HG03025 (cell line): Measurements from ENCODE around the gene RASSF1.

Experiments
- ATAC-seq: cut with Tn5 transposase; IDR thresholded peaks from one replicate; pipeline ENCODE4 v1.9.1; 2021; ENCODE audit warnings: mild to moderate bottlenecking, moderate library complexity; ENCODE audit not compliant: unreplicated experiment, low FRiP score

Gene RASSF1

GRCh38 chr3:50345586-50346234 is 5.1 kb upstream of the RASSF1 start, which contains the start of gene ZMYND10:
Gene ZMYND10, minus strand, starts transcription at chr3:50345732. Its CDS starts 153 bp downstream, at chr3:50345579.
- no peak for ATAC-seq

DNA sequence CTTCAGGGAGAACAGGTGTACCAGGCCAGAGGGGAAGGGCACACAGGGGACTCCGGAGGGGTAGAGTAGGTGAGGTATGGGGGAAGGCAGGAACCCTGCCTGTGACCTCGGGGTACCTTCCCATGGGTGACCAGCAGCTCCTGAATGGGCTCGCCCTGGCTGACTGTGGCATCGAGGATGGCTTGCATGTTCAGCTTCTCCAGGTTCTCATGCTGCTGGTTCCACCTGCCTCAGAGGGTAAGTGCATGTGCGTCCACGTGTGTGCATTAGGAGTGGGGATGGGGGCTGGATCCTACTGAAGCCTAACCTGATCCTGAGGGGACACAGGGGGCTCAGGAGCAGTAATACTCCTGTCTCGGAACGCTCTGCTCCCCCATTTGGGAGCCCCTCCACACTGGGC is 4.4 kb upstream of the RASSF1 start:
- ATAC-seq: no peak

GRCh38 chr3:50342813-50343633 is 2.4 kb upstream of the RASSF1 start:
- ATAC-seq: no peak

- ATAC-seq: no peak
Observed at GRCh38 chr3:50341996-50342650, 1.5 kb upstream of the RASSF1 start.

DNA sequence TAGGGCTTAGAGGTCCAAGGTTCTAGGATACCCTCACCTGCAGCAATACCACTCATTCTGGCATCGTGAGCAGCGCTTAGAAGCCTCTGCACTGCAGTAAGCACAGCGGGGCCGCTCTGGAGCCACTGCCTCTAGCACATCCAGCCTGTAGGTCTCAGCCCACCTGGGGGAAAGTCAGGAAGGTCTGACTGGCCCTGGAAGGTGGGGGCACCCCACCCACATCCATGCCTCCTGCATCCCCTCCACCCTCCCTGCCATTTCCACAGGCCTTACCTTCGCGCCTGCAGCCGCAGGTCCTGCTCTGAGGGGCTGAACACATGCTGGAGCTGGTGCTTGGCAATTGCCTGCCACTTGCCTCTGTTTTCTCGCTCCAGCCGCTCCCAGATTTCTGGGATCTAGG is 901 bp upstream of the RASSF1 start:
- no peak for ATAC-seq

GRCh38 chr3:50340147-50340447 is 539 bp downstream of the RASSF1 start:
- ATAC-seq: no peak

DNA sequence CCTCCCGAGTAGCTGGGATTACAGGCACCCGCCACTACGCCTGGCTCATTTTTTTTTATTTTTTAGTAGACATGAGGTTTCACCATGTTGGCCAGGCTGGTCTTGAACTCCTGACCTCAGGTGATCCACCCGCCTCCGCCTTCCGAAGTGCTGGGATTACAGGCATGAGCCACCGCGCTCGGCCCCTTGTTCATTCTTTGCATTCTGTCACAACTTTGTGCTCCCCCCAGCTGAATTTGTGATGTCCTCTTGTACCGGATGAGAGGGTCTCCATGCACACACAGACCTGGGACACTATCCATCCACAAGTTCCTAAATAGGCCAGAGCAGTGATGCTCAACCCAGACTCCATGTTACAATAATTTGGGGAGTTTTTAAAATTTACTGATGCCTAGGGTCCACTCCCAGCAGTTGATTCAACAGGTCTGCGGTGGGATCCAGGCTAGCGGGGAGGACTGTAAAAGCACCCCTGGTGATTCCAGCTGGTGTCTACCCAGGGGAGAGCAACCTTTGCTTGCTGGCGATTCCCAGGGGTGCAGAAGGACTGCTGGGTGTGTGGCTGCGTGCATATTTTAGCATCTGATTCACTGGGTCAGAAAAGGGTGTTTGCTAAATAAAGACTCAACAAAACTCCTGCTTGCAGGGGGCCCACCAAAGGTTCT is 1.0 kb downstream of the RASSF1 start:
- no peak for ATAC-seq

GRCh38 chr3:50338965-50339364 is 1.7 kb downstream of the RASSF1 start:
- ATAC-seq: no peak

DNA sequence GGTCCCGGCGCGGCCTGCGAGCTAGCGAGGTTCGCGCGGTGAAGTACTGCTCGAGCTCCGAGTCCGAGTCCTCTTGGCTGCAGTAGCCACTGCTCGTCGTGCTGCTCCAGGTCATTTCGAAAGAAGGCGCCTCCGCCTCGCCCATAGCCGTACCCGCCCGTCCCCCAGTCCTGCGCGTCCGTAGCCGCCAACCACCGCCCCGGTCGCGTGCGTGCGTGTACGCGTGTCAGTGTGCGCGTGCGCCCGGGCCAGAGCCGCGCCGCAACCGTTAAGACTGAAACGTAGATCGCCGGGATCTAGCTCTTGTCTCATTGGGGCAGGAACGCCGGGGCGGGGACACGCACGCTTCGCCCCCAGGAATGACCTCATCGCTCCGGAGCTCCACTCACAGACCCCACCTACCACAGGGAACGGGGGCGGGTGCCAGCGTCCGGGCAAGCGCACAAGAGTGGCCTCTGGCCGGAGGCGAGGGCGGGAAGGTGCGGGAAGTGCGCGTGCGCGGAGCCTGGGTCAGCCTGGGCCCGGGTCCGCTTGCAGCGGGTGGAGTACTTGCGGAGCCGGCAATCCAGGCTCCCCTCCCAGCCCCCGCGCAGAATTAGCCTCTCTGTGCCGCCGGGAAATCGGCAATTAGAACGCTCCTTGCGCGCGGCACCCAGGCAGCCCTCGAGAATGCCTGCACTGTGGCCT is 3.3 kb downstream of the RASSF1 start:
- ATAC-seq: peak; percentile 61

GRCh38 chr3:50336452-50337174 is 4.0 kb downstream of the RASSF1 start:
- ATAC-seq: peak; percentile 33

GRCh38 chr3:50334339-50335075 is 6.1 kb downstream of the RASSF1 start:
- no peak for ATAC-seq

DNA sequence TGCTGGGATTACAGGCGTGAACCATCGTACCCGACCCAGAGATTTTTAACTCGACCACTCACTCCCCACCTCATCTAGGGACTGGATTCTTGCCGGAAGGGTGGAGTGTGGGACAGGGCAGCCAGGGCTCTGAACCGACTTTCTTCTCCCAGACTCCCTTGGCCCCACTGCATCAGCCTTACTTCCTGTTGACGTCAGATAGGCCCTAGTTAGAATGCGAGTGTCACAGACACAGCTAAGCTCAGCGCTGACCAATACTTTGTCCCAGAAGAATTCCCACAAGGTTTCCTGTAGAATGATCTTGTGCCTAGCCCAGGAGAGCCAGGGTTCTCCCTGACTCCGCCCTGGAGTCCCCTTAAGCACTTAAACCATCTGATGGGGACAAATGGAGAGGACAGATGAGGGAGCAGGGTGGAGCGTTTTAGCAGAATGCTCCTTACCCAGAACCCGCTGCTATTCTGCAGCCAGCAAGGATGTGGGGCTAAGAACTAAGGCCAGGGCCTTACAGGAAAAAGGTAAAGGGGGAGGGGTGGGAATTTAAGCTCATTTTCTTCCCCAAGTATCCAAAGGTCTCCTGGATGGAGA is 6.8 kb downstream of the RASSF1 start:
- no peak for ATAC-seq

DNA sequence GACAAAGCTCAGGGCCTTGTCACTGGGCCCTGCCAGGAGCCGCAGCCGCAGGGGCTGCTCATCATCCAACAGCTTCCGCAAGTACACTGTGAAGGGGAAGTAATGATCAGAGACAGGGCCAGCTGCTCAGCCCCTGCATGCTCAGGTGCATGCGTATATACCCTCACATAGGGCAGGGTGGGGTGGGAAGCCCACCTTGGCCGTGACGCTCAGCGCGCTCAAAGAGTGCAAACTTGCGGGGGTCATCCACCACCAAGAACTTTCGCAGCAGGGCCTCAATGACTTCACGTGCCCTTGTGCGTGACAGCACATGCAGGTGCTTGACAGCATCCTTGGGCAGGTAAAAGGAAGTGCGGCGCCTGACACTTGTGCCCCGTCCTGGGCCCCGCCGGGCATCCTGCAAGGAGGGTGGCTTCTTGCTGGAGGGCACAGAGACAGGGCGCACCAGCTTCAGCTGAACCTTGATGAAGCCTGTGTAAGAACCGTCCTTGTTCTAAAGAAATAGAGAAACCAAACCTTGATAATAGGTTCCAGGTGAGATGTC is 9.2 kb downstream of the RASSF1 start:
- no peak for ATAC-seq

DNA sequence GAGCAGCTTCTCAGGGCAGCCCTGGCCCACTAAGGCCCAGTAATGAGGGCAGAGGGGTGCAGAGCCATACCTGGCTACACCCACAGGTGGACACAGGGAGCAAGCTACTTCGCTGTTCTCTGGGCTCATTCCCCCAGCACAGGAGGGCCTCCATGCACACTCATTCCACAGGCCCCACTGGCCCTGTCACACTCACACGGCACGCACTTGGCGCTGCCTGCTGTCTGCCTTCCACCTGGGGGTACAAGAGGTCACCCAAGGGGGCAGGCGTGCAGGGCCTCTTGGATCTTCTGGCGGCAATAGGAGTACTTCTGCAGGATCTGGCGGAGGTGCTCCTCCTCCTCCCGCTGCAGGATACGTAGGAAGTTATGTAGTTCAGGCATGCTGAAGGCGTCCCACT is 10.3 kb downstream of the RASSF1 start:
- no peak for ATAC-seq

GRCh38 chr3:50327943-50328691 is 12.5 kb downstream of the RASSF1 start, which contains the start of gene TUSC2:
Gene TUSC2, minus strand, starts transcription at chr3:50328223. Its CDS starts 124 bp downstream, at chr3:50328099.
- peak; percentile 81 for ATAC-seq

GRCh38 chr3:50327129-50327528 is 13.5 kb downstream of the RASSF1 start:
- ATAC-seq: no peak

DNA sequence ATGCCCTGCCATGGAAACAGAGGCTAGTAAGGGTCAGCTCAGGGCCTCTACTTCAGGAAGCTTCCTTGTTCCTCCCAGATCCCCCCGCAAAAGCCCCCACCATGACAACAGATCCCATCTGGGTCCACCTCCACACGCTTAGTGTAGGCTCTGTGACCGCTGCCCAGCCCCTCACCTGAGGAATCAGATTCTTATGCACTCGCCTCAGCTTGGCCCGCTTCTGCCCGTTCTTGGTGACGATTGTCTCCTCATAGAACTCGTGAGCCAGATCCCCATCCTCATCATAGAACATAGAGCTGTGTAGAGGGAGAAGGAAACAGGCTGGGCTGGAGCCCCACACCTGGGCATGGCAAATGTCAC is 14.5 kb downstream of the RASSF1 start:
- no peak for ATAC-seq
